NT2/D1 (cell line): ENCODE measurements around the gene TGFBR3.

Experiments
- DNase-seq: peaks from one replicate; pipeline ENCODE4 v3.0.0-alpha.2; 2011; ENCODE audit warnings: low read depth, low spot score
- H3K27me3 ChIP-seq: 2 replicates; pipeline ENCODE4 v1.6.0; 2011; ENCODE audit warnings: mild to moderate bottlenecking; ENCODE audit not compliant: insufficient read length, insufficient read depth
- H3K36me3 ChIP-seq: 2 replicates; pipeline ENCODE4 v1.6.1; 2011; ENCODE audit warnings: mild to moderate bottlenecking, low read length, mixed read lengths; ENCODE audit not compliant: insufficient read depth, insufficient read length
- H3K4me1 ChIP-seq: 2 replicates; pipeline ENCODE4 v1.5.1; 2011; ENCODE audit not compliant: insufficient read depth, insufficient read length
- H3K4me3 ChIP-seq: 2 replicates; pipeline ENCODE4 v1.5.1; 2011; ENCODE audit warnings: low read depth; ENCODE audit not compliant: insufficient read length
- H3K9ac ChIP-seq: 2 replicates; pipeline ENCODE4 v1.6.0; 2011; ENCODE audit warnings: low read depth; ENCODE audit not compliant: insufficient read length
- H3K9me3 ChIP-seq: 2 replicates; pipeline ENCODE4 v1.5.1; 2011; ENCODE audit warnings: mild to moderate bottlenecking, low read length; ENCODE audit not compliant: insufficient read depth
- SUZ12 ChIP-seq: IDR thresholded peaks from 2 replicates; pipeline ENCODE4 v1.6.1; 2011; ENCODE audit not compliant: insufficient read length, insufficient read depth; ENCODE audit errors: extremely low read depth
- YY1 ChIP-seq: IDR thresholded peaks from 2 replicates; pipeline ENCODE4 v1.6.1; 2011; ENCODE audit not compliant: insufficient read length, insufficient read depth
- ZNF274 ChIP-seq: IDR thresholded peaks from 2 replicates; pipeline ENCODE4 v1.6.1; 2011; ENCODE audit warnings: mild to moderate bottlenecking, low read depth, low read length

The TGFBR3 gene

GRCh38 chr1:91885716-91886506, at the start of gene TGFBR3:
TGFBR3 (minus strand) TSS chr1:91886151; CDS start chr1:91861531, 24,620 bp downstream.
- H3K27me3 ChIP-seq = peaks cover 42% of the 10 kb centered on the region
- peak within 1 kb of the TSS; percentile 92 for H3K9ac ChIP-seq
- peak within 1 kb of the TSS; percentile 94 for H3K4me3 ChIP-seq
- no peak for TF ChIP-seq SUZ12
- TF ChIP-seq ZNF274 = no peak
- no peak for TF ChIP-seq YY1
- H3K9me3 ChIP-seq = no peaks in the 10 kb centered on the region
- no peaks in the 10 kb centered on the region for H3K36me3 ChIP-seq
- DNase-seq = peak; percentile 44
- H3K4me1 ChIP-seq = peaks cover 2% of the 10 kb centered on the region

DNA sequence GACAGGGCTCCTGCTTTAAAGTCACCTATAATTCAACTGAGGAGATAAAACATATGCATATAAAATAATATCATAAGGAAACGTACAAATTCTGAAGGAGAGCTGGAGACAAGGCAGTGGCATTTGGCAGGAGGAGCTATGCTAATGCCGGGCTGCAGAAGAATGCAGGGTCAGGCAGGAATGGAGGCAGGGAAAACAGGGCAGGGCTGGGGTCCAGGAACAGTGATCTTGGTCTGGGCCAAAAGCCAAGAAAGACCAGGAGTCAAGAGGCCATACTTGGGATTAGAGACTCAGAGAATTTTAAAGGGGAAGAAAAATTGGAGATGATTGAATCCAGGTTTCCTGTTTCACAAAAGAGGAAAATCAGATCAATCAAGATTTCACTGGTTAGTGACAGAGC, 43.3 kb upstream of the TGFBR3 start:
- Histone ChIP-seq H3K36me3 (no peaks in the 10 kb centered on the region), H3K4me1 (no peaks in the 10 kb centered on the region), H3K9ac (no peak overlapping the region), H3K9me3 (no peaks in the 10 kb centered on the region), H3K27me3 (no peaks in the 10 kb centered on the region), H3K4me3 (no peak overlapping the region)
- TF ChIP-seq YY1 (no peak), SUZ12 (no peak), ZNF274 (no peak)
- peak; percentile 52 for DNase-seq

GRCh38 chr1:91928026-91928425, 42.1 kb upstream of the TGFBR3 start:
- Histone ChIP-seq H3K4me3 (no peak overlapping the region), H3K4me1 (no peaks in the 10 kb centered on the region)

GRCh38 chr1:91925644-91926435, 39.9 kb upstream of the TGFBR3 start:
- TF ChIP-seq YY1 (no peak), SUZ12 (no peak), ZNF274 (no peak)
- Histone ChIP-seq H3K36me3 (no peaks in the 10 kb centered on the region), H3K27me3 (no peaks in the 10 kb centered on the region), H3K9ac (no peak overlapping the region), H3K4me1 (no peaks in the 10 kb centered on the region), H3K9me3 (no peaks in the 10 kb centered on the region), H3K4me3 (no peak overlapping the region)
- DNase-seq = no peak

More at GRCh38 chr1:91928026-91928425, 42.1 kb upstream of the TGFBR3 start:
- no peak for TF ChIP-seq ZNF274
- no peak for TF ChIP-seq SUZ12
- no peak for TF ChIP-seq YY1
- H3K36me3 ChIP-seq = no peaks in the 10 kb centered on the region
- no peaks in the 10 kb centered on the region for H3K27me3 ChIP-seq
- no peak overlapping the region for H3K9ac ChIP-seq
- no peak for DNase-seq
- no peaks in the 10 kb centered on the region for H3K9me3 ChIP-seq

GRCh38 chr1:91924146-91924545, 38.2 kb upstream of the TGFBR3 start:
- Histone ChIP-seq H3K4me3 (no peak overlapping the region), H3K9me3 (no peaks in the 10 kb centered on the region), H3K9ac (no peak overlapping the region), H3K4me1 (no peaks in the 10 kb centered on the region), H3K36me3 (no peaks in the 10 kb centered on the region), H3K27me3 (no peaks in the 10 kb centered on the region)
- TF ChIP-seq ZNF274 (no peak), YY1 (no peak), SUZ12 (no peak)
- DNase-seq = no peak

DNA sequence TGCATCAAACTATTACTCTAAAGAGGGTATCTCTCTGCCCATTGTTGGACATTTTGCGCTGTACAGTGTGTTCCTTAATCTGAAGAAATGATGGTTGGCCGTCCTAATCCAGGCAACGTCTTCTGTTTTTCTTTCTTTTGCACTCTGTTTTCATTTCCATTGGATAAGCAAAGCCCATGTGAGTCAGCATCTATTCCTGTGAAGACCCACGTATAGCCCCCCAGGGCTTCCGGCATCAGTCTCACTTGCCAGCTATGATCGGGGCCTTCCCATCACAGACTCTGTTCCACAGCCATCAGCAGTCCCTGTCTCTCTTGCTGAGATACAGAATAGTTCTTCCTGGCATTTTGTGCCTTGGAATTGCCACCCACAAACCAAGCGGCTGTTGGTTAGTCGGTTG, 34.0 kb upstream of the TGFBR3 start:
- no peak overlapping the region for H3K9ac ChIP-seq
- TF ChIP-seq ZNF274 (no peak), SUZ12 (no peak), YY1 (no peak)
- no peaks in the 10 kb centered on the region for H3K9me3 ChIP-seq
- no peaks in the 10 kb centered on the region for H3K4me1 ChIP-seq
- no peaks in the 10 kb centered on the region for H3K27me3 ChIP-seq
- no peak overlapping the region for H3K4me3 ChIP-seq
- no peaks in the 10 kb centered on the region for H3K36me3 ChIP-seq
- no peak for DNase-seq
